Measurements from ENCODE around the gene NSA2.
"Not testable (repeated sequence)": the region's sequence is repeated elsewhere in the genome, so short reads cannot be mapped to it uniquely, and the experiment has no call there.

The NSA2 gene

DNA sequence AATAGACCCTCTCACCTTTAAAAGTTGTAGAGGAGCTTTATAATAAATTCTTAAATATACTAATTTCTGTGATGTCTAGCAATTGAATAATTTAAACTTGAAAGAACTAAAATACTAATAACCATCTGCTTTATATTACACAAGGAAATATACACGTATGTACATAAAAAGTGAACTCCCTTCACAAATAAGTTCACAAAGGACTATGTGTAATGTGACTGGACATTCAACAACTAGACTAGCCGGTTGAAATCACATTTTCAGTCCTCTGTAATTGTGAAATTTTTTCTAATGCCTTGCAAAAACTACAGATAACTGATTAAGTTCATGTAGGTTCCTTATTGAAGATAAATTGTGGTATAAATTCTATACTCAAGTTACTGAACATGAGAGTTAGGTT is 11.6 kb downstream of the NSA2 start:
- no peak overlapping the region for H3K27ac Mint-ChIP-seq
- no peaks in the 10 kb centered on the region for H3K9me3 Mint-ChIP-seq
- H3K27me3 Mint-ChIP-seq, result no peaks in the 10 kb centered on the region
- peaks cover 70% of the 10 kb centered on the region for H3K36me3 Mint-ChIP-seq (ENCODE audit: low read depth)
- DNase-seq, result no peak
- H3K4me1 Mint-ChIP-seq (ENCODE audit: low read depth), result peaks cover 2% of the 10 kb centered on the region
- no peak overlapping the region for H3K4me3 Mint-ChIP-seq

DNA sequence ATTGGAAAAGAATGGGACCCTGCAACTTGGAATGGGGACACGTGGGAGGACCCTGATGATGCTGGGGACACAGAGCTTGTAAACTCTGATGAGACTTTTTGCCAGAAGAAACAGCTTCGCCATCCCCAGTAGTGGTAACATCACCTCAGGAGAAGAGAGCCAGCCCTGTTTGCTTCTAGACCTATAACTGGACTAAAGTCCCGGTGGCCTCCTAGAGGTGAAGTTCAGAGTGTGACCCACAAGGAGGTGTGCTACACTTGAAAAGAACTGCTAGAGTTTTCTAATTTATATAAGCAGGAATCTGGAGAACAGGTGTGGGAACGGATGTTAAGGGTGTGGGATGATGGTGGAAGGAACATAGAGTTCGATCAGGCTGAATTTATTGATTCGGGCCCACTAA is 19.8 kb downstream of the NSA2 start:
- peaks cover 39% of the 10 kb centered on the region for H3K36me3 Mint-ChIP-seq (ENCODE audit: low read depth)
- no peak for DNase-seq
- no peaks in the 10 kb centered on the region for H3K9me3 Mint-ChIP-seq
- no peak overlapping the region for H3K4me3 Mint-ChIP-seq
- H3K4me1 Mint-ChIP-seq (ENCODE audit: low read depth), result no peaks in the 10 kb centered on the region
- no peaks in the 10 kb centered on the region for H3K27me3 Mint-ChIP-seq
- no peak overlapping the region for H3K27ac Mint-ChIP-seq

DNA sequence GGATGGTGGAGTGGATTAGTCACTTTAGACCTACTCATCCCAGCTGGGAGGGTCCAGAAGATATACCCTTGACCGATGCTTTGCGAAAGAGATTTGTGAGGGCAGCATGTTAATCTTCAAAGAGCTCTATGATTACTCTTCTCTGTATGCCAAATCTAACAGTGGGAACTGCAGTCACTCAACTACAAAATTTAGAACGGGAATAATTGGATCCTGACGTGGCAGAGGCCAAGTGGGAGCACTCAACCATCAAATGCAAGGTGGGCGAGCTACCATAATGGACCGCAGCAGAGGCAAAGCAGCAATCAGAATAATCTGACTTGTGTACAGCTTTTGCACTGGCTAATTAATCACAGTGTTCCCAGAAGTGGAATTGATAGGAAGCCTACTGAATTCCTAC is 20.4 kb downstream of the NSA2 start:
- Mint-ChIP-seq H3K27ac (no peak overlapping the region), H3K4me3 (no peak overlapping the region), H3K4me1 (ENCODE audit: low read depth) (no peaks in the 10 kb centered on the region), H3K9me3 (no peaks in the 10 kb centered on the region), H3K27me3 (no peaks in the 10 kb centered on the region), H3K36me3 (ENCODE audit: low read depth) (peaks cover 43% of the 10 kb centered on the region)
- no peak for DNase-seq

DNA sequence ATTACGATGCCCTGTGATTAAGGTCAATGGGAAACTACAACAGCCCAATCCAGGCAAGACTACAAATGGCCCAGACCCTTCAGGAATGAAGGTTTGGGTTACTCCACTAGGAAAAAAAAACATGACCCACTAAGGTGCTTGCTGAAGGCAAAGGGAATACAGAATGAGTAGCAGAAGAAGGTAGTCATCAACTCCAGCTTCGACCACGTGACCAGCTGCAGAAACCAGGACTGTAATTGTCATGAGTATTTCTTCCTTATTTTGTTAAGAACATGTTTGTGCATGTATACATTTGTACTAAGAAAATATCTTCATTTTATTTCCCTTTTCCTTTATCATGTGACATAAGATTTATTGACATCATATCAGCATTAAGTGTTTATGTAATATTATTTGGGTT is 24.6 kb downstream of the NSA2 start:
- not testable (repeated sequence) for H3K4me3 Mint-ChIP-seq; H3K4me1 Mint-ChIP-seq (ENCODE audit: low read depth); H3K27ac Mint-ChIP-seq; DNase-seq; H3K27me3 Mint-ChIP-seq; H3K9me3 Mint-ChIP-seq
- peaks cover 68% of the 10 kb centered on the region for H3K36me3 Mint-ChIP-seq (ENCODE audit: low read depth)

DNA sequence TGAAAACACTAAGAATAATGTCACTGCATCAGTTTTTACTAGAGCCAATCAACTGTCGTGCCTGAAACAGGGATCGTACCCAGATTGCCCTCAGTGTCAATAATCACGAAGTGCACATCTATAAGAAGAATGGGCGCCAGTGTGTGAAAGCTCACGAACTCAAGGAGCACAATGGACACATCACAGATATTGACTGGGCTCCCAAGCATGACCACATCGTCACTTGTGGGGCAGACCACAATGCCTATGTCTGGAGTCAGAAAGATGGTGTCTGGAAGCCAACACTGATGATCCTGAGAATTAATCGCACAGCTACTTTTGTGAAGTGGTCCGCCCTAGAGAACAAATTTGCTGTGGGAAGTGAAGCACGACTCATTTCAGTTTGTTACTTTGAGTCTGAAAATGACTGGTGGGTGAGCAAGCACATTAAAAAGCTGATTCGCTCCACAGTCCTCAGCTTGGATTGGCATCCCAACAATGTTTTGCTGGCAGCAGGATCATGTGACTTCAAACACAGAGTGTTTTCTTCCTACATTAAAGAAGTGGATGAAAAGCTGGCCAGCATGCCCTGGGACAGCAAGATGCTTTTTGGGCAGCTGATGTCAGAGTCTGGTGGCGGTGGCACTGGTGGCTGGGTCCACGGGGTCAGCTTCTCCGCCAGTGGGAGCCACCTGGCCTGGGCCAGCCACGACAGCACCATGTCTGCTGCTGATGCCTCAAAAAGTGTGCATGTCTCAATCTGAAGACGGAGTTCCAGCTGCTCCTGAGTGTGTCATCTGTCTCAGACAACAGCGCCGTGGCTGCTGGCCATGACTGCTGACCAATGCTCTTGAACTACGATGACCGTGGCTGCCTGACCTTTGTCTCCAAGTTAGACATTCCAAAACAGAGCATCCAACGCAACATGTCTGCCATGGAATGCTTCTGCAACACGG is 32.2 kb downstream of the NSA2 start:
- no peak for DNase-seq
- Mint-ChIP-seq H3K36me3 (ENCODE audit: low read depth) (peaks cover 51% of the 10 kb centered on the region), H3K4me1 (ENCODE audit: low read depth) (no peaks in the 10 kb centered on the region), H3K4me3 (no peak overlapping the region), H3K27ac (no peak overlapping the region), H3K27me3 (no peaks in the 10 kb centered on the region), H3K9me3 (no peaks in the 10 kb centered on the region)

DNA sequence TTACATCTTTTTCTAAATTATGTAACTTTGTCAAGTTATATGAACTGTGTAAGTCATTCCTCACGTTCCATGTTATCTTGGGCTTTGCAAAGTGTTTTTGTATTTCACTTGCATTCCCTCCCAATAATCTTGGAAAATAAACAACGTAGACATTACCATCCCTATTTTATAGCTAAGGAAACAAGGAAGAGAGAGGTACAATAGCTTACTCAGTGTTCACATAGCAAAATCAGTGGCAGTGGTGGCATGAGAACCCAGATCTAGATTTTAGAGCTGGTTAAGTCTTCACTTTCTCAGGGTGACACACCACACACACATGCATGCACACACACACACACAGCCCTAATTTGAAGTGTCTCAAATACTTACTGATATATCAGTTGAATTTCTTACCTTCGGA is 34.1 kb downstream of the NSA2 start:
- DNase-seq, result no peak
- no peak overlapping the region for H3K27ac Mint-ChIP-seq
- no peaks in the 10 kb centered on the region for H3K4me1 Mint-ChIP-seq (ENCODE audit: low read depth)
- H3K36me3 Mint-ChIP-seq (ENCODE audit: low read depth), result peaks cover 44% of the 10 kb centered on the region
- no peaks in the 10 kb centered on the region for H3K9me3 Mint-ChIP-seq
- no peaks in the 10 kb centered on the region for H3K27me3 Mint-ChIP-seq
- H3K4me3 Mint-ChIP-seq, result no peak overlapping the region

DNA sequence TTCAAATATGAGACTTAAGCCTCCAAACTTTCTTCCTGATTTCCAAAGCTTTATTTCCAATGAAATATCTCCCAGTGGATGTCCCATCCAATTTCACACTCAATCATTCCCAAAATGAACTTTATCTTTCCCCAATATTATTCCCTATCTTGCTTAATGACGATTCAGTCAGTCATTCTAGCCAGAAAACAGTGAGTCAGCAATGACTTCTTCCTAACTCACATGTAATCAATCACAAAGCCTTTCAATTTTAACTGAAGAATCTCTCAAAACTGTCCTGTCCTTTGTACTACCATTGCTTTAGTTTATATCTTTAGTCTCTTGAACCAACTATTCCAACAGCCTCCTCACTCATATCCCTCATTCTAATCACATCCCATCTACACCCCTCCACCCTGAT is 34.9 kb downstream of the NSA2 start:
- Mint-ChIP-seq H3K4me1 (ENCODE audit: low read depth) (no peaks in the 10 kb centered on the region), H3K27ac (no peak overlapping the region), H3K27me3 (no peaks in the 10 kb centered on the region), H3K9me3 (no peaks in the 10 kb centered on the region), H3K4me3 (no peak overlapping the region), H3K36me3 (ENCODE audit: low read depth) (peaks cover 37% of the 10 kb centered on the region)
- DNase-seq, result no peak

DNA sequence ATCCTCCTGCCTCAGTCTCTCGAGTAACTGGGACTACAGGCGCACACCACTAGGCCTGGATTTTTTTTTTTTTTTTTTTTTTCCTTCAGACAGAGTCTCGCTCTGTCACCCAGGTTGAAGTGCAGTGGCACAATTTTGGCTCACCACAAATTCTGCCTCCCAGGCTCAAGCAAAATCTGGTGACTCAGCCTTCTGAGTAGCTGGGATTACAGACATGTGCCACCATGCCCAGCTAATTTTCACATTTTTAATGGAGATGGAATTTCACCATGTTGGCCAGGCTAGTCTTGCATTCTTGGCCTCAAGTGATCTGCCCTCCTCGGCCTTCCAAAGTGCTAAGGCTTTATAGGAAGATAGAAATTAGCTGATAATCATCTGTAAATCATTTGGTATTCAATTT is 43.9 kb downstream of the NSA2 start:
- no peak overlapping the region for H3K27ac Mint-ChIP-seq
- no peak for DNase-seq
- no peak overlapping the region for H3K4me3 Mint-ChIP-seq

DNA sequence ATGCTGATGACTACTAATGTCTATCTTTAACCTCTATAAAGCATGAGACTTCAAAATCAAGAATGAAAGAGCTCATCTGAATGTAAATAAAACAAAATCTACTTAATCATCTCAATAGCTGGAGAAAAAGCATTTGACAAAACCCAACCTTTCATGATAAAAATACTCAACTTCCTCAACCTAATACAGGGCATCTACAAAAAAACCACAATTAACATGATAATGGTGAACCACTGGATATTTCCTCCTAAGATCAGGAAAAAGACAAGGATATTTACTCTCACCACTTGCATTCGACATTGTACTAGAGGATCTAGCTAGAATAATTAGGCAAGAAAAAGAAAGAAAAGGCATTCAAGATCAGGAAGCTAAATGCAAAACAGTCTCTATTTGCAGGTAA is 49.8 kb downstream of the NSA2 start:
- Mint-ChIP-seq H3K27me3 (no peaks in the 10 kb centered on the region), H3K36me3 (ENCODE audit: low read depth) (peaks cover 15% of the 10 kb centered on the region), H3K27ac (no peak overlapping the region), H3K4me1 (ENCODE audit: low read depth) (peaks cover 14% of the 10 kb centered on the region), H3K4me3 (no peak overlapping the region), H3K9me3 (no peaks in the 10 kb centered on the region)
- no peak for DNase-seq

More for the DNA sequence above, 43.9 kb downstream of the NSA2 start:
- Mint-ChIP-seq H3K27me3 (no peaks in the 10 kb centered on the region), H3K36me3 (ENCODE audit: low read depth) (peaks cover 21% of the 10 kb centered on the region), H3K4me1 (ENCODE audit: low read depth) (peaks cover under 1% of the 10 kb centered on the region), H3K9me3 (no peaks in the 10 kb centered on the region)

DNA sequence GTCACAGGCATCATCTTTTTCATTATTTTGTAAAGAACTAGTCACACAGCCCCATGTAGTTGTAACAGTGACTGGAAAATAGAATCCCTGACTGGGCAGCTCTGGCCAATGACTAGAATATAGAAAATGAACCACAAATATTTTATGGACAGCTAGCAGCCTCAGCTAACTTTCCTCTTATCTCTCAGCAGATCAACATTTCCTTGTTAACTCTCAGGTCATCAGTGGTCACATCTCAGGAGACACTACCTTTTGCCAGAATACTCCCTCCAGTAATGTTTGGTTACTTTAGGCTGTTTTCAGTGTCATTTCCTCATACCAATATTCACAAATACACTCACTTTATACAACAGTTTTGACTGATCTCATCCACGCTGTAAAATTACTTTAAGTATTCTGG is 55.2 kb downstream of the NSA2 start:
- Mint-ChIP-seq H3K4me1 (ENCODE audit: low read depth) (peaks cover 1% of the 10 kb centered on the region), H3K9me3 (no peaks in the 10 kb centered on the region), H3K4me3 (no peak overlapping the region), H3K36me3 (ENCODE audit: low read depth) (no peaks in the 10 kb centered on the region), H3K27ac (no peak overlapping the region), H3K27me3 (no peaks in the 10 kb centered on the region)
- no peak for DNase-seq

DNA sequence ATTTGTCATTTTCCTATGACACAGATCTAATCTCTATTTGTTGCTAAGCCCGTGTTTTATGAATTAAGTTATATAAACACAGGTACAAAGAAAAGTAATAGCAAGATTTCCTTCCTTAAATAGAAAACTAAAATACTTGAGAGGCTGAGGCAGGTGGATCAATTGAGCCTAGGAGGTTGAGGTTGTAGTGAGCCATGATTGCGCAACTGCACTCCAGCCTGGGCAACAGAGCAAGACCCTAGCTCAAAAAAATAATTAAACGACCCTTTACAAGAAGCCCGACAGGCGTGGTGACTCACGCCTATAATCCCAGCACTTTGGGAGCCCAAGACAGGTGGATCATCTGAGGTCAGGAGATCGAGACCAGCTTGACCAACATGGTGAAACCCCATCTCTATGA is 62.4 kb downstream of the NSA2 start:
- peaks cover 33% of the 10 kb centered on the region for H3K36me3 Mint-ChIP-seq (ENCODE audit: low read depth)
- H3K27me3 Mint-ChIP-seq, result no peaks in the 10 kb centered on the region
- no peak overlapping the region for H3K4me3 Mint-ChIP-seq
- no peaks in the 10 kb centered on the region for H3K9me3 Mint-ChIP-seq
- no peaks in the 10 kb centered on the region for H3K4me1 Mint-ChIP-seq (ENCODE audit: low read depth)
- no peak for DNase-seq
- H3K27ac Mint-ChIP-seq, result no peak overlapping the region

Measured in activated T-cell treated with anti-CD3 and anti-CD28 coated beads, Interleukin-2, amount 50 U/mL, for 24 hours (primary cell).